CD4-positive, CD25-positive, alpha-beta regulatory T cell (primary cell): ENCODE results near the gene C1GALT1. TPM values are rescaled to one million over a fixed set of nuclear protein-coding genes. Genes with fewer than 3 reads are reported as not detected.
"Not testable (repeated sequence)": the region's sequence is repeated elsewhere in the genome, so short reads cannot be mapped to it uniquely, and the experiment has no call there.

ENCODE experiments used
- ATAC-seq, 2 donors: fragments of 150-1000 bp; cut with Tn5 transposase; one replicate each; pipeline ENCODE4 v1.10.0; 2021; ENCODE audit warnings: low read depth in 2 of 2, moderate number of reproducible peaks in 2 of 2, moderate library complexity in 1 of 2
- DNase-seq, 3 donors: peaks; one replicate each; pipeline versions ENCODE4 v3.0.0 to v3.0.0-alpha.2; 2012 to 2022; ENCODE audit warnings: mixed read lengths in 1 of 3
- H3K27ac ChIP-seq: one replicate; pipeline ENCODE4 v1.7.0; 2013; ENCODE audit warnings: mild to moderate bottlenecking, low read length; ENCODE audit not compliant: insufficient read depth, poor library complexity, severe bottlenecking
- H3K27me3 ChIP-seq: one replicate; pipeline ENCODE4 v1.7.0; 2013; ENCODE audit warnings: low read length; ENCODE audit not compliant: control insufficient read depth, insufficient read depth
- H3K36me3 ChIP-seq: one replicate; pipeline ENCODE4 v1.7.0; 2013; ENCODE audit warnings: mild to moderate bottlenecking, low read length, moderate library complexity; ENCODE audit not compliant: control insufficient read depth, insufficient read depth
- H3K4me1 ChIP-seq: 2 replicates; pipeline ENCODE4 v1.7.0; 2013; ENCODE audit warnings: mild to moderate bottlenecking, low read length; ENCODE audit not compliant: insufficient read depth, control insufficient read depth, poor library complexity, severe bottlenecking
- H3K4me3 ChIP-seq: one replicate; pipeline ENCODE4 v1.7.0; 2013; ENCODE audit warnings: low read depth, mild to moderate bottlenecking, low read length, moderate library complexity
- H3K9me3 ChIP-seq, 2 experiments: 1 replicate in 1 of 2; 2 replicates in 1 of 2; pipeline ENCODE4 v1.7.0; 2013; ENCODE audit warnings: low read length in 2 of 2, mild to moderate bottlenecking in 1 of 2, moderate library complexity in 1 of 2; ENCODE audit not compliant: control insufficient read depth in 2 of 2
- H3K27ac Mint-ChIP-seq, 3 donors: one replicate each; pipeline ENCODE4 v1.8.0; 2020 to 2022; ENCODE audit warnings: mild to moderate bottlenecking in 3 of 3, mixed read lengths in 3 of 3, moderate library complexity in 2 of 3
- H3K27me3 Mint-ChIP-seq: one replicate; pipeline ENCODE4 v1.8.0; 2022; ENCODE audit warnings: mild to moderate bottlenecking, mixed read lengths
- H3K36me3 Mint-ChIP-seq: one replicate; pipeline ENCODE4 v1.8.0; 2020; ENCODE audit warnings: mixed read lengths
- H3K4me1 Mint-ChIP-seq, 4 donors: one replicate each; pipeline ENCODE4 v1.8.0; 2020 to 2022; ENCODE audit warnings: mixed read lengths in 4 of 4, mild to moderate bottlenecking in 1 of 4
- H3K4me3 Mint-ChIP-seq, 4 donors: one replicate each; pipeline ENCODE4 v1.8.0; 2020 to 2022; ENCODE audit warnings: mild to moderate bottlenecking in 4 of 4, mixed read lengths in 4 of 4, moderate library complexity in 3 of 4
- H3K9me3 Mint-ChIP-seq, 7 donors: one replicate each; pipeline ENCODE4 v1.8.0; 2020 to 2022; ENCODE audit warnings: mixed read lengths in 7 of 7, mild to moderate bottlenecking in 3 of 7, moderate library complexity in 2 of 7
- polyA plus RNA-seq, 4 donors: library from polyadenylated mRNA; unstranded; fragments of 300-500 nt; fragmentation: Illumina TruSeq; gene quantifications; one replicate each; pipeline ENCODE4 v1.2.3, GENCODE V29; 2021
- total RNA-seq: library from RNA; stranded (reverse); gene quantifications from one replicate; pipeline ENCODE4 v1.2.3, GENCODE V29; 2022

The C1GALT1 gene
- total and polyA plus RNA-seq, 5 donors from 2014 or later = 31.5 to 36.8 (median 35.6) TPM

- not testable (repeated sequence) for H3K4me1 ChIP-seq, ATAC-seq, H3K27ac Mint-ChIP-seq, H3K36me3 ChIP-seq, H3K27ac ChIP-seq, H3K4me1 Mint-ChIP-seq, H3K27me3 ChIP-seq, H3K9me3 ChIP-seq, H3K36me3 Mint-ChIP-seq, H3K4me3 Mint-ChIP-seq, H3K4me3 ChIP-seq, DNase-seq
- peaks cover 0 to 22% (median 3%) of the 10 kb centered on the region in 7 donors for H3K9me3 Mint-ChIP-seq
- peaks cover 13% of the 10 kb centered on the region for H3K27me3 Mint-ChIP-seq
Observed at GRCh38 chr7:7145151-7145550, 37.2 kb upstream of the C1GALT1 start.

- Mint-ChIP-seq H3K27me3 (peaks cover 13% of the 10 kb centered on the region), H3K4me3 (no peak overlapping the region), H3K27ac (peak overlapping the region in 1 of 3 donors; percentile 0)
Observed at GRCh38 chr7:7146837-7147236, 35.5 kb upstream of the C1GALT1 start.

GRCh38 chr7:7148798-7149481, 33.4 kb upstream of the C1GALT1 start:
- Mint-ChIP-seq H3K4me3 (no peak overlapping the region), H3K27me3 (peaks cover 13% of the 10 kb centered on the region), H3K27ac (no peak overlapping the region), H3K9me3 (peaks cover 0 to 16% (median 3%) of the 10 kb centered on the region in 7 donors), H3K4me1 (peaks cover 3 to 16% (median 8%) of the 10 kb centered on the region in 4 donors), H3K36me3 (peaks cover 5% of the 10 kb centered on the region)
- Histone ChIP-seq H3K9me3 (peaks cover 0 to 6% of the 10 kb centered on the region in 2 experiments), H3K27ac (no peak overlapping the region), H3K4me3 (no peak overlapping the region), H3K4me1 (peaks cover 8% of the 10 kb centered on the region), H3K27me3 (no peaks in the 10 kb centered on the region), H3K36me3 (no peaks in the 10 kb centered on the region)
- no peak for ATAC-seq
- DNase-seq = no peak

More at GRCh38 chr7:7146837-7147236, 35.5 kb upstream of the C1GALT1 start:
- no peak for DNase-seq
- Mint-ChIP-seq H3K9me3 (peaks cover 0 to 20% (median 3%) of the 10 kb centered on the region in 7 donors), H3K36me3 (peaks cover 5% of the 10 kb centered on the region), H3K4me1 (peaks cover under 1 to 8% (median 5%) of the 10 kb centered on the region in 4 donors)
- no peak for ATAC-seq
- Histone ChIP-seq H3K4me1 (peaks cover 4% of the 10 kb centered on the region), H3K36me3 (no peaks in the 10 kb centered on the region), H3K27ac (no peak overlapping the region), H3K4me3 (no peak overlapping the region), H3K9me3 (no peaks in the 10 kb centered on the region), H3K27me3 (no peaks in the 10 kb centered on the region)

- DNase-seq = no peak
- H3K27me3 Mint-ChIP-seq = peaks cover 6% of the 10 kb centered on the region
- Histone ChIP-seq H3K4me3 (no peak overlapping the region), H3K27ac (no peak overlapping the region), H3K27me3 (no peaks in the 10 kb centered on the region), H3K9me3 (peaks cover 2 to 15% of the 10 kb centered on the region in 2 experiments), H3K4me1 (peaks cover 8% of the 10 kb centered on the region), H3K36me3 (no peaks in the 10 kb centered on the region)
- peaks cover 0 to 15% (median 4%) of the 10 kb centered on the region in 7 donors for H3K9me3 Mint-ChIP-seq
- H3K27ac Mint-ChIP-seq = no peak overlapping the region
- H3K4me3 Mint-ChIP-seq = peak overlapping the region in 1 of 4 donors; percentile 27
- peaks cover 7 to 25% (median 10%) of the 10 kb centered on the region in 4 donors for H3K4me1 Mint-ChIP-seq
- no peak for ATAC-seq
- peaks cover 4% of the 10 kb centered on the region for H3K36me3 Mint-ChIP-seq
Observed at GRCh38 chr7:7151285-7151684, 31.1 kb upstream of the C1GALT1 start.

- Histone ChIP-seq H3K36me3 (no peaks in the 10 kb centered on the region), H3K9me3 (peaks cover 2 to 15% of the 10 kb centered on the region in 2 experiments), H3K4me1 (peaks cover 13% of the 10 kb centered on the region), H3K4me3 (no peak overlapping the region), H3K27me3 (no peaks in the 10 kb centered on the region), H3K27ac (no peak overlapping the region)
- peak overlapping the region in 1 of 3 donors; percentile 11 for H3K27ac Mint-ChIP-seq
- H3K4me3 Mint-ChIP-seq = no peak overlapping the region
- DNase-seq (no peak), ATAC-seq (no peak)
- H3K9me3 Mint-ChIP-seq = peaks cover 0 to 15% (median 4%) of the 10 kb centered on the region in 7 donors
- peaks cover 4% of the 10 kb centered on the region for H3K36me3 Mint-ChIP-seq
- H3K4me1 Mint-ChIP-seq = peaks cover 12 to 30% (median 15%) of the 10 kb centered on the region in 4 donors
- H3K27me3 Mint-ChIP-seq = peaks cover under 1% of the 10 kb centered on the region
Observed at GRCh38 chr7:7151865-7152264, 30.5 kb upstream of the C1GALT1 start.

GRCh38 chr7:7152315-7152714, 30.0 kb upstream of the C1GALT1 start:
- Histone ChIP-seq H3K27ac (no peak overlapping the region), H3K36me3 (no peaks in the 10 kb centered on the region), H3K4me3 (no peak overlapping the region), H3K27me3 (no peaks in the 10 kb centered on the region), H3K9me3 (peaks cover 2 to 15% of the 10 kb centered on the region in 2 experiments), H3K4me1 (peaks cover 18% of the 10 kb centered on the region)
- Mint-ChIP-seq H3K9me3 (peaks cover 0 to 15% (median 4%) of the 10 kb centered on the region in 7 donors), H3K36me3 (peaks cover 4% of the 10 kb centered on the region), H3K4me1 (peaks cover 16 to 34% (median 19%) of the 10 kb centered on the region in 4 donors), H3K4me3 (no peak overlapping the region), H3K27ac (peak overlapping the region in 1 of 3 donors; percentile 11), H3K27me3 (no peaks in the 10 kb centered on the region)
- DNase-seq (no peak), ATAC-seq (no peak)

GRCh38 chr7:7154355-7154754, 28.0 kb upstream of the C1GALT1 start:
- not testable (repeated sequence) for H3K36me3 ChIP-seq, H3K36me3 Mint-ChIP-seq, H3K27me3 Mint-ChIP-seq, H3K4me3 ChIP-seq, H3K27me3 ChIP-seq, DNase-seq, H3K4me3 Mint-ChIP-seq, ATAC-seq, H3K27ac ChIP-seq
- H3K9me3 Mint-ChIP-seq = peaks cover 0 to 15% (median 4%) of the 10 kb centered on the region in 7 donors
- H3K27ac Mint-ChIP-seq = peak overlapping the region in 1 of 3 donors; percentile 67
- H3K4me1 Mint-ChIP-seq = peaks cover 29 to 52% (median 36%) of the 10 kb centered on the region in 4 donors
- Histone ChIP-seq H3K9me3 (peaks cover 2 to 15% of the 10 kb centered on the region in 2 experiments), H3K4me1 (peaks cover 36% of the 10 kb centered on the region)
